OCI-LY3 (cell line): ENCODE measurements around the gene SLC45A3.

ENCODE experiments used
- CTCF ChIP-seq: fragments of 200-600, 300-600 bp; sonication (generic); IDR thresholded peaks from 2 replicates; pipeline ENCODE4 v1.5.1; 2014; ENCODE audit warnings: antibody characterized with exemption, low read length, low read depth
- EZH2phosphoT487 ChIP-seq: fragments of 200-600 bp; shearing (Covaris generic); IDR thresholded peaks from 2 replicates; pipeline ENCODE4 v1.6.1; 2018; ENCODE audit warnings: antibody characterized with exemption, mixed run types, low read depth

GRCh38 chr1:205620269-205620668 lies 60.0 kb downstream of the SLC45A3 start:
- TF ChIP-seq CTCF: no peak
- TF ChIP-seq EZH2phosphoT487: no peak
